Calu3 (cell line): ENCODE measurements around the gene SLIT1. TPM values are rescaled to one million over a fixed set of nuclear protein-coding genes. Genes with fewer than 3 reads are reported as not detected.

Experiments
- BruUV-seq: library from RNA; stranded (reverse); fragments of 400-500 nt; replicated peaks from 2 replicates; lab custom pipeline; 2021; lab: Mats Ljungman, UMichigan
- CTCF ChIA-PET: fragments of 300-600 bp; sonication (Branson Sonifier 250); formaldehyde crosslinking; loops from one replicate; lab custom pipeline; 2022; ENCODE audit warnings: antibody characterized with exemption; lab: Charles Lee
- DNase-seq: peaks from one replicate; pipeline ENCODE4 v3.0.0; 2022
- H3K27ac Mint-ChIP-seq: one replicate; pipeline ENCODE4 v1.8.0; 2022; ENCODE audit warnings: mixed read lengths; ENCODE audit not compliant: unreplicated experiment
- H3K27me3 Mint-ChIP-seq: one replicate; pipeline ENCODE4 v1.8.0; 2022; ENCODE audit warnings: mixed read lengths; ENCODE audit not compliant: unreplicated experiment
- H3K36me3 Mint-ChIP-seq: one replicate; pipeline ENCODE4 v1.8.0; 2022; ENCODE audit warnings: mild to moderate bottlenecking, moderate library complexity, mixed read lengths; ENCODE audit not compliant: insufficient read depth, unreplicated experiment
- H3K4me1 Mint-ChIP-seq: one replicate; pipeline ENCODE4 v1.8.0; 2022; ENCODE audit warnings: mild to moderate bottlenecking, low read depth, mixed read lengths; ENCODE audit not compliant: unreplicated experiment
- H3K4me3 Mint-ChIP-seq: one replicate; pipeline ENCODE4 v1.8.0; 2022; ENCODE audit warnings: mild to moderate bottlenecking, low read depth, moderate library complexity, mixed read lengths; ENCODE audit not compliant: unreplicated experiment
- H3K9me3 Mint-ChIP-seq: one replicate; pipeline ENCODE4 v1.8.0; 2022; ENCODE audit warnings: low read depth, mixed read lengths; ENCODE audit not compliant: unreplicated experiment
- intact Hi-C: fragments of 100-400 bp; cut with micrococcal nuclease; formaldehyde crosslinking; loops from one replicate; pipeline ENCODE4 v1.10.0; 2022; ENCODE audit not compliant: unreplicated experiment
- total RNA-seq: library from RNA; stranded (reverse); gene quantifications from 2 replicates; pipeline ENCODE4 v1.2.3, GENCODE V29; 2022
- TF ChIP-seq, protein P1 (sequence below): fragments of 200-600 bp; IDR thresholded peaks from one replicate; pipeline ENCODE4 v1.8.0; 2022; ENCODE audit warnings: antibody characterized with exemption; ENCODE audit not compliant: unreplicated experiment

SLIT1 gene
- total RNA-seq, 1 experiment from 2014 or later: not detected

DNA sequence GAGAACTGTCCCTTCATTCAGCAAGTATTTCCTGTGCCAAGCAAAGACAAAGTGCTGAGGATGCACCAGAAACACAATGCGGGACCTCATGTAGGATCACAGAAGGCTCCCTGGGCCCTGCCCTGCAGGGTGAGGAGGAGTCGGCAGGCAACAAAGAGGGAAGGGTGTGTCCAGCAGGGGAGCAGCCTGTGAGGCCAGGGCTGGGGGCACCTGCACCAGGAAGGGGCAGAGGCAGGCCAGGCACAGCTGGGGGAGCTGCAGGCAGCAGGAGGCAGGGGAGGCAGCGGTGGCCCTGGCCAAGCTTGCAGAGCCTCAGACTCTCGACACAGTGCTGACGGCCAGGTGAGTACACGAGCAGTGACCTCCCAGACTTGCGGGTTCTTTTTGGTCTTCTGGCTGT is 123.3 kb downstream of the SLIT1 start:
- CTCF ChIA-PET: no interaction called here
- H3K9me3 Mint-ChIP-seq: no peaks in the 10 kb centered on the region
- intact Hi-C loops: no loop called here
- BruUV-seq: no TSS peak
- H3K27me3 Mint-ChIP-seq: peaks cover 50% of the 10 kb centered on the region
- no peaks in the 10 kb centered on the region for H3K36me3 Mint-ChIP-seq
- TF ChIP-seq, protein P1, sequence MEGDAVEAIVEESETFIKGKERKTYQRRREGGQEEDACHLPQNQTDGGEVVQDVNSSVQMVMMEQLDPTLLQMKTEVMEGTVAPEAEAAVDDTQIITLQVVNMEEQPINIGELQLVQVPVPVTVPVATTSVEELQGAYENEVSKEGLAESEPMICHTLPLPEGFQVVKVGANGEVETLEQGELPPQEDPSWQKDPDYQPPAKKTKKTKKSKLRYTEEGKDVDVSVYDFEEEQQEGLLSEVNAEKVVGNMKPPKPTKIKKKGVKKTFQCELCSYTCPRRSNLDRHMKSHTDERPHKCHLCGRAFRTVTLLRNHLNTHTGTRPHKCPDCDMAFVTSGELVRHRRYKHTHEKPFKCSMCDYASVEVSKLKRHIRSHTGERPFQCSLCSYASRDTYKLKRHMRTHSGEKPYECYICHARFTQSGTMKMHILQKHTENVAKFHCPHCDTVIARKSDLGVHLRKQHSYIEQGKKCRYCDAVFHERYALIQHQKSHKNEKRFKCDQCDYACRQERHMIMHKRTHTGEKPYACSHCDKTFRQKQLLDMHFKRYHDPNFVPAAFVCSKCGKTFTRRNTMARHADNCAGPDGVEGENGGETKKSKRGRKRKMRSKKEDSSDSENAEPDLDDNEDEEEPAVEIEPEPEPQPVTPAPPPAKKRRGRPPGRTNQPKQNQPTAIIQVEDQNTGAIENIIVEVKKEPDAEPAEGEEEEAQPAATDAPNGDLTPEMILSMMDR: no peak
- DNase-seq: no peak
- no peak overlapping the region for H3K27ac Mint-ChIP-seq
- H3K4me1 Mint-ChIP-seq: peaks cover 11% of the 10 kb centered on the region
- H3K4me3 Mint-ChIP-seq: no peak overlapping the region

DNA sequence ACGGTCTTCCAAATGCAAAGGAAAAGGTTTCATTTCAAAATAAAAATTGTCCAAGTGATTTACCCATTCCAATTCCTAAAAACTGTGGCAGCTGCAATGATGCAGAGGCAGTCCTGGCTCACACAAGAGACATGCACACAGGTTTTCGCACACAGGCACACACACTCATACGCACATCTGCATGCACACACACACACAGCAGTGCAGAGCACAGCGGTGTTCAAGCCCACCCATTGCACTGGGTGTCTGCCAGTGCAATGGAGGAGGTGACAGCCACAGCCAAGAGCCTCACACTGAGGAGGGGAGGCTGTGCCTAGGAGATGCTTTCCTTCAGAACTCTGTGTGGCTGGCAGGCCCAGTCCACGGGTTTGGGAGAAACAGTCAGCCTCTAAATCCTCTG is 123.7 kb downstream of the SLIT1 start:
- CTCF ChIA-PET: no interaction called here
- H3K4me3 Mint-ChIP-seq: no peak overlapping the region
- no peaks in the 10 kb centered on the region for H3K36me3 Mint-ChIP-seq
- no peak for DNase-seq
- H3K27me3 Mint-ChIP-seq: peaks cover 53% of the 10 kb centered on the region
- peaks cover 11% of the 10 kb centered on the region for H3K4me1 Mint-ChIP-seq
- intact Hi-C loops: no loop called here
- no peaks in the 10 kb centered on the region for H3K9me3 Mint-ChIP-seq
- TF ChIP-seq, protein P1: no peak
- H3K27ac Mint-ChIP-seq: no peak overlapping the region
- no TSS peak for BruUV-seq

- Mint-ChIP-seq H3K27ac (no peak overlapping the region), H3K4me1 (peaks cover 11% of the 10 kb centered on the region), H3K36me3 (no peaks in the 10 kb centered on the region), H3K4me3 (no peak overlapping the region), H3K9me3 (no peaks in the 10 kb centered on the region), H3K27me3 (peaks cover 53% of the 10 kb centered on the region)
- BruUV-seq: no TSS peak
- TF ChIP-seq, protein P1: no peak
- CTCF ChIA-PET: no interaction called here
- no peak for DNase-seq
- intact Hi-C loops: no loop called here
Observed at GRCh38 chr10:97061423-97061822, 124.3 kb downstream of the SLIT1 start.

- H3K9me3 Mint-ChIP-seq: no peaks in the 10 kb centered on the region
- no peaks in the 10 kb centered on the region for H3K36me3 Mint-ChIP-seq
- H3K27me3 Mint-ChIP-seq: peaks cover 53% of the 10 kb centered on the region
- no peak overlapping the region for H3K4me3 Mint-ChIP-seq
- no peak overlapping the region for H3K27ac Mint-ChIP-seq
- peaks cover 11% of the 10 kb centered on the region for H3K4me1 Mint-ChIP-seq
- BruUV-seq: no TSS peak
- intact Hi-C loops: no loop called here
- CTCF ChIA-PET: no interaction called here
- no peak for DNase-seq
- TF ChIP-seq, protein P1: no peak
Observed at GRCh38 chr10:97060441-97061084, 125.2 kb downstream of the SLIT1 start.
